Head of caudate nucleus (tissue), 42 donors: ENCODE results near the gene CIT.

ENCODE experiments used
- DNase-seq, 42 donors: peaks; one replicate each; pipeline versions ENCODE4 v3.0.0 to v3.0.0-alpha.2; 2020 to 2021; ENCODE audit warnings: mixed read lengths in 7 of 42
- intact Hi-C: fragments of 100-400 bp; cut with DNase I; formaldehyde crosslinking; loops from one replicate; pipeline ENCODE4 v1.15.0; 2022

CIT gene

GRCh38 chr12:119809023-119809422, 68.1 kb downstream of the CIT start:
- no peak for DNase-seq

GRCh38 chr12:119808441-119808840, 68.7 kb downstream of the CIT start:
- DNase-seq, result no peak
- intact Hi-C loops, result no loop called here

More at GRCh38 chr12:119809023-119809422, 68.1 kb downstream of the CIT start:
- intact Hi-C loops, result no loop called here

- DNase-seq, result no peak
- intact Hi-C loops, result no loop called here
Observed at GRCh38 chr12:119807380-119807779, 69.7 kb downstream of the CIT start.

- peak; percentile 52 to 95 (median 79) for DNase-seq
- intact Hi-C loops, result no loop called here
Observed at GRCh38 chr12:119804011-119804641, 73.0 kb downstream of the CIT start.

GRCh38 chr12:119803381-119803791, 73.7 kb downstream of the CIT start:
- DNase-seq, result peak; percentile 40 to 89 (median 69)
- intact Hi-C loops, result no loop called here

GRCh38 chr12:119802472-119802871, 74.6 kb downstream of the CIT start:
- intact Hi-C loops, result no loop called here
- DNase-seq, result peak; percentile 29 to 91 (median 66)

GRCh38 chr12:119797090-119797489, 80.0 kb downstream of the CIT start:
- no peak for DNase-seq
- intact Hi-C loops, result no loop called here

GRCh38 chr12:119796292-119796691, 80.8 kb downstream of the CIT start:
- intact Hi-C loops, result no loop called here
- peak in 2 of 42 donors; percentile 47 to 59 for DNase-seq

- intact Hi-C loops, result no loop called here
- peak in 17 of 42 donors; percentile 15 to 73 (median 47) for DNase-seq
Observed at GRCh38 chr12:119791453-119791852, 85.7 kb downstream of the CIT start.

GRCh38 chr12:119788786-119789185, 88.3 kb downstream of the CIT start:
- no peak for DNase-seq
- intact Hi-C loops, result no loop called here

GRCh38 chr12:119786539-119786938, 90.6 kb downstream of the CIT start:
- DNase-seq, result peak in 1 of 42 donors; percentile 48
- intact Hi-C loops, result no loop called here

GRCh38 chr12:119784673-119785072, 92.4 kb downstream of the CIT start:
- DNase-seq, result no peak
- intact Hi-C loops, result no loop called here

GRCh38 chr12:119783787-119784186, 93.3 kb downstream of the CIT start:
- intact Hi-C loops, result no loop called here
- DNase-seq, result no peak

GRCh38 chr12:119781804-119782203, 95.3 kb downstream of the CIT start:
- no peak for DNase-seq
- intact Hi-C loops, result no loop called here

GRCh38 chr12:119780786-119781434, 96.2 kb downstream of the CIT start:
- intact Hi-C loops, result no loop called here
- peak in 28 of 42 donors; percentile 24 to 78 (median 51) for DNase-seq

- peak in 22 of 42 donors; percentile 9 to 77 (median 36) for DNase-seq
Observed at GRCh38 chr12:119775246-119775895, 101.7 kb downstream of the CIT start.

GRCh38 chr12:119772431-119772830, 104.7 kb downstream of the CIT start:
- DNase-seq, result no peak
- intact Hi-C loops, result no loop called here

More at GRCh38 chr12:119775246-119775895, 101.7 kb downstream of the CIT start:
- intact Hi-C loops, result no loop called here

GRCh38 chr12:119770146-119770545, 107.0 kb downstream of the CIT start:
- DNase-seq, result no peak
- intact Hi-C loops, result no loop called here

- no peak for DNase-seq
- intact Hi-C loops, result no loop called here
Observed at GRCh38 chr12:119762619-119763018, 114.5 kb downstream of the CIT start.

GRCh38 chr12:119758722-119759121, 118.4 kb downstream of the CIT start:
- no peak for DNase-seq
- intact Hi-C loops, result no loop called here
